ENCODE measurements around the gene CREB3. TPM values are rescaled to one million over a fixed set of nuclear protein-coding genes. Genes with fewer than 3 reads are reported as not detected.

Gene CREB3
- total RNA-seq, 1 donor from 2014 or later = 29.2 TPM

GRCh38 chr9:35766997-35767396 is 34.5 kb downstream of the CREB3 start:
- Mint-ChIP-seq H3K27me3 (ENCODE audit: unreplicated experiment) (peaks cover 6% of the 10 kb centered on the region), H3K4me1 (ENCODE audit: unreplicated experiment) (peaks cover 2% of the 10 kb centered on the region), H3K4me3 (ENCODE audit: unreplicated experiment) (no peak overlapping the region)

GRCh38 chr9:35767458-35767857 is 35.0 kb downstream of the CREB3 start:
- no peak for TF ChIP-seq CTCF (IDR thresholded peaks at IDR 0.05; ENCODE audit: unreplicated experiment)
- Mint-ChIP-seq H3K4me1 (ENCODE audit: unreplicated experiment) (no peaks in the 10 kb centered on the region), H3K27ac (ENCODE audit: unreplicated experiment) (no peak overlapping the region), H3K9me3 (ENCODE audit: unreplicated experiment) (no peaks in the 10 kb centered on the region), H3K4me3 (ENCODE audit: unreplicated experiment) (no peak overlapping the region), H3K27me3 (ENCODE audit: unreplicated experiment) (peaks cover 6% of the 10 kb centered on the region), H3K36me3 (ENCODE audit: low read depth, unreplicated experiment) (no peaks in the 10 kb centered on the region)
- DNase-seq (ENCODE audit: low spot score) = no peak

More at GRCh38 chr9:35766997-35767396, 34.5 kb downstream of the CREB3 start:
- TF ChIP-seq CTCF (IDR thresholded peaks at IDR 0.05; ENCODE audit: unreplicated experiment) = no peak
- Mint-ChIP-seq H3K27ac (ENCODE audit: unreplicated experiment) (no peak overlapping the region), H3K36me3 (ENCODE audit: low read depth, unreplicated experiment) (no peaks in the 10 kb centered on the region), H3K9me3 (ENCODE audit: unreplicated experiment) (no peaks in the 10 kb centered on the region)
- no peak for DNase-seq (ENCODE audit: low spot score)

- TF ChIP-seq CTCF (IDR thresholded peaks at IDR 0.05; ENCODE audit: unreplicated experiment) = no peak
- peaks cover under 1% of the 10 kb centered on the region for H3K4me1 Mint-ChIP-seq (ENCODE audit: unreplicated experiment)
- no peak overlapping the region for H3K27ac Mint-ChIP-seq (ENCODE audit: unreplicated experiment)
- no peaks in the 10 kb centered on the region for H3K36me3 Mint-ChIP-seq (ENCODE audit: low read depth, unreplicated experiment)
- no peak for DNase-seq (ENCODE audit: low spot score)
- H3K9me3 Mint-ChIP-seq (ENCODE audit: unreplicated experiment) = no peaks in the 10 kb centered on the region
- H3K27me3 Mint-ChIP-seq (ENCODE audit: unreplicated experiment) = peaks cover 3% of the 10 kb centered on the region
- H3K4me3 Mint-ChIP-seq (ENCODE audit: unreplicated experiment) = no peak overlapping the region
Observed at GRCh38 chr9:35769763-35770162, 37.3 kb downstream of the CREB3 start.

GRCh38 chr9:35771075-35771433 is 38.6 kb downstream of the CREB3 start:
- peaks cover 3% of the 10 kb centered on the region for H3K27me3 Mint-ChIP-seq (ENCODE audit: unreplicated experiment)

GRCh38 chr9:35771534-35771933 is 39.1 kb downstream of the CREB3 start:
- H3K36me3 Mint-ChIP-seq (ENCODE audit: low read depth, unreplicated experiment) = no peaks in the 10 kb centered on the region

More at GRCh38 chr9:35771075-35771433, 38.6 kb downstream of the CREB3 start:
- Mint-ChIP-seq H3K4me3 (ENCODE audit: unreplicated experiment) (no peak overlapping the region), H3K4me1 (ENCODE audit: unreplicated experiment) (peaks cover 14% of the 10 kb centered on the region), H3K36me3 (ENCODE audit: low read depth, unreplicated experiment) (no peaks in the 10 kb centered on the region), H3K27ac (ENCODE audit: unreplicated experiment) (no peak overlapping the region), H3K9me3 (ENCODE audit: unreplicated experiment) (no peaks in the 10 kb centered on the region)
- DNase-seq (ENCODE audit: low spot score) = no peak
- TF ChIP-seq CTCF (IDR thresholded peaks at IDR 0.05; ENCODE audit: unreplicated experiment) = no peak

More at GRCh38 chr9:35771534-35771933, 39.1 kb downstream of the CREB3 start:
- DNase-seq (ENCODE audit: low spot score) = no peak
- no peak overlapping the region for H3K4me3 Mint-ChIP-seq (ENCODE audit: unreplicated experiment)
- H3K9me3 Mint-ChIP-seq (ENCODE audit: unreplicated experiment) = no peaks in the 10 kb centered on the region
- no peak for TF ChIP-seq CTCF (IDR thresholded peaks at IDR 0.05; ENCODE audit: unreplicated experiment)
- no peak overlapping the region for H3K27ac Mint-ChIP-seq (ENCODE audit: unreplicated experiment)
- peaks cover 16% of the 10 kb centered on the region for H3K4me1 Mint-ChIP-seq (ENCODE audit: unreplicated experiment)
- H3K27me3 Mint-ChIP-seq (ENCODE audit: unreplicated experiment) = peaks cover 3% of the 10 kb centered on the region

Data from endothelial cell (in vitro differentiated cells).